HCT116 (cell line): Measurements from ENCODE around the gene ACAT1.

Experiments used
- ATF3 ChIP-seq: IDR thresholded peaks from 2 replicates; pipeline ENCODE4 v1.6.1; 2012
- EZH2phosphoT487 ChIP-seq: fragments of 200-600 bp; IDR thresholded peaks from 2 replicates; pipeline ENCODE4 v1.6.1; 2018; ENCODE audit warnings: antibody characterized with exemption, borderline replicate concordance
- FOSL1 ChIP-seq: IDR thresholded peaks from 2 replicates; pipeline ENCODE4 v1.6.1; 2012; ENCODE audit warnings: low read depth
- POLR2A ChIP-seq: IDR thresholded peaks from 2 replicates; pipeline ENCODE4 v1.7.0; 2011; ENCODE audit warnings: borderline replicate concordance; ENCODE audit not compliant: insufficient read depth, insufficient read length; ENCODE audit errors: extremely low read depth
- POLR2AphosphoS5 ChIP-seq: IDR thresholded peaks from 2 replicates; pipeline ENCODE4 v1.6.1; 2011; ENCODE audit warnings: mild to moderate bottlenecking, low read depth, low read length, moderate library complexity
- SIN3A ChIP-seq: IDR thresholded peaks from 2 replicates; pipeline ENCODE4 v1.6.1; 2012; ENCODE audit warnings: low read depth
- TF ChIP-seq, protein P1 (sequence below), 3 experiments: fragments of 200-600 bp in 1 of 3; sonication (generic) in 1 of 3; IDR thresholded peaks in 2 of 3; conservative IDR thresholded peaks in 1 of 3; 2 replicates each; pipeline ENCODE4 v1.5.1; 2012 to 2017; ENCODE audit warnings: low read depth in 2 of 3, low read length in 2 of 3, antibody characterized with exemption in 1 of 3, borderline replicate concordance in 1 of 3, control low read depth in 1 of 3, mild to moderate bottlenecking in 1 of 3, mixed read lengths in 1 of 3, mixed run types in 1 of 3, moderate library complexity in 1 of 3; ENCODE audit not compliant: insufficient read depth in 1 of 3
- TF ChIP-seq, protein P2 (sequence below): IDR thresholded peaks from 2 replicates; pipeline ENCODE4 v1.6.1; 2012; ENCODE audit warnings: low read depth

- TF ChIP-seq, protein P1, sequence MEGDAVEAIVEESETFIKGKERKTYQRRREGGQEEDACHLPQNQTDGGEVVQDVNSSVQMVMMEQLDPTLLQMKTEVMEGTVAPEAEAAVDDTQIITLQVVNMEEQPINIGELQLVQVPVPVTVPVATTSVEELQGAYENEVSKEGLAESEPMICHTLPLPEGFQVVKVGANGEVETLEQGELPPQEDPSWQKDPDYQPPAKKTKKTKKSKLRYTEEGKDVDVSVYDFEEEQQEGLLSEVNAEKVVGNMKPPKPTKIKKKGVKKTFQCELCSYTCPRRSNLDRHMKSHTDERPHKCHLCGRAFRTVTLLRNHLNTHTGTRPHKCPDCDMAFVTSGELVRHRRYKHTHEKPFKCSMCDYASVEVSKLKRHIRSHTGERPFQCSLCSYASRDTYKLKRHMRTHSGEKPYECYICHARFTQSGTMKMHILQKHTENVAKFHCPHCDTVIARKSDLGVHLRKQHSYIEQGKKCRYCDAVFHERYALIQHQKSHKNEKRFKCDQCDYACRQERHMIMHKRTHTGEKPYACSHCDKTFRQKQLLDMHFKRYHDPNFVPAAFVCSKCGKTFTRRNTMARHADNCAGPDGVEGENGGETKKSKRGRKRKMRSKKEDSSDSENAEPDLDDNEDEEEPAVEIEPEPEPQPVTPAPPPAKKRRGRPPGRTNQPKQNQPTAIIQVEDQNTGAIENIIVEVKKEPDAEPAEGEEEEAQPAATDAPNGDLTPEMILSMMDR (IDR thresholded peaks at IDR 0.05 in 2 of 3, conservative IDR thresholded peaks at IDR 0.05 in 1 of 3; ENCODE audit: borderline replicate concordance in 1 of 3, insufficient read depth in 1 of 3, low read depth in 2 of 3, low read length in 2 of 3), result no peak
- TF ChIP-seq, protein P2, sequence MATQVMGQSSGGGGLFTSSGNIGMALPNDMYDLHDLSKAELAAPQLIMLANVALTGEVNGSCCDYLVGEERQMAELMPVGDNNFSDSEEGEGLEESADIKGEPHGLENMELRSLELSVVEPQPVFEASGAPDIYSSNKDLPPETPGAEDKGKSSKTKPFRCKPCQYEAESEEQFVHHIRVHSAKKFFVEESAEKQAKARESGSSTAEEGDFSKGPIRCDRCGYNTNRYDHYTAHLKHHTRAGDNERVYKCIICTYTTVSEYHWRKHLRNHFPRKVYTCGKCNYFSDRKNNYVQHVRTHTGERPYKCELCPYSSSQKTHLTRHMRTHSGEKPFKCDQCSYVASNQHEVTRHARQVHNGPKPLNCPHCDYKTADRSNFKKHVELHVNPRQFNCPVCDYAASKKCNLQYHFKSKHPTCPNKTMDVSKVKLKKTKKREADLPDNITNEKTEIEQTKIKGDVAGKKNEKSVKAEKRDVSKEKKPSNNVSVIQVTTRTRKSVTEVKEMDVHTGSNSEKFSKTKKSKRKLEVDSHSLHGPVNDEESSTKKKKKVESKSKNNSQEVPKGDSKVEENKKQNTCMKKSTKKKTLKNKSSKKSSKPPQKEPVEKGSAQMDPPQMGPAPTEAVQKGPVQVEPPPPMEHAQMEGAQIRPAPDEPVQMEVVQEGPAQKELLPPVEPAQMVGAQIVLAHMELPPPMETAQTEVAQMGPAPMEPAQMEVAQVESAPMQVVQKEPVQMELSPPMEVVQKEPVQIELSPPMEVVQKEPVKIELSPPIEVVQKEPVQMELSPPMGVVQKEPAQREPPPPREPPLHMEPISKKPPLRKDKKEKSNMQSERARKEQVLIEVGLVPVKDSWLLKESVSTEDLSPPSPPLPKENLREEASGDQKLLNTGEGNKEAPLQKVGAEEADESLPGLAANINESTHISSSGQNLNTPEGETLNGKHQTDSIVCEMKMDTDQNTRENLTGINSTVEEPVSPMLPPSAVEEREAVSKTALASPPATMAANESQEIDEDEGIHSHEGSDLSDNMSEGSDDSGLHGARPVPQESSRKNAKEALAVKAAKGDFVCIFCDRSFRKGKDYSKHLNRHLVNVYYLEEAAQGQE, result no peak
- TF ChIP-seq FOSL1 (no peak), POLR2A (no peak), ATF3 (no peak), POLR2AphosphoS5 (no peak), EZH2phosphoT487 (no peak), SIN3A (no peak)
Observed at GRCh38 chr11:108131993-108132392, 10.6 kb downstream of the ACAT1 start.
